Esophagus squamous epithelium (tissue), 4 donors: Measurements from ENCODE around the gene BCL11B.

Source experiments
- POLR2A ChIP-seq, 4 donors: fragments of 450-650 bp; IDR thresholded peaks; one replicate each; pipeline ENCODE4 v1.6.1; 2017; ENCODE audit warnings: antibody characterized with exemption in 4 of 4, mild to moderate bottlenecking in 4 of 4, moderate library complexity in 3 of 4
- TF ChIP-seq, protein P1 (sequence below), 6 experiments: fragments of 450-650 bp in 4 of 6; fragments of 200-600 bp in 2 of 6; sonication (generic) in 2 of 6; IDR thresholded peaks; one replicate each; pipeline ENCODE4 v1.5.1; 2016 to 2019; ENCODE audit warnings: antibody characterized with exemption in 6 of 6, mild to moderate bottlenecking in 4 of 6, moderate library complexity in 4 of 6

DNA sequence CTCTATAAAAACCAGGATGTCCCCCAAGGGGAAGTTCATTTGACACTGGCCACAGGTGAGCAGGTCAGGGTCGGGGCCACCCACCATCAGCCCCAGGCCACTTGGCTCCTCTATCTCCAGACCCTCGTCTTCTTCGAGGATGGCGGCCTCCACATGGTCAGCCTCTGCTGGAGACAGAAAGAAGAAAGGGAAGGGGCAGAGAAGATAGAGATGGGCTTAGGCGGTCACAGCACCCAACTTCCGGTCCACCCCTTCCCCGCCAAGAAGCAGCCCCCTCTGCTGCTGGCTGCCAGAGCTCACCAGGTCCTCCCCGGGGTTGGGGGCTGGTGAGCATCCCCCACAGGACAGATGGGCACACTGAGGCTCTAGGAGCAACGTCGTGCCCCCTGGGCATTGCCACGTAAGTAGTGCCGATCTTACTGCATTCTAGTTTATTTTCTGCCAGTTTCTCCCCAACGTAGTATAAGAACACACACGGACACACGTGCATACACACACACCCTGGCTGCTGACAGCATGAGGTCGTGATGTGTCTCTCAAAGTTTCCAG lies 14.2 kb downstream of the BCL11B start:
- TF ChIP-seq, protein P1, sequence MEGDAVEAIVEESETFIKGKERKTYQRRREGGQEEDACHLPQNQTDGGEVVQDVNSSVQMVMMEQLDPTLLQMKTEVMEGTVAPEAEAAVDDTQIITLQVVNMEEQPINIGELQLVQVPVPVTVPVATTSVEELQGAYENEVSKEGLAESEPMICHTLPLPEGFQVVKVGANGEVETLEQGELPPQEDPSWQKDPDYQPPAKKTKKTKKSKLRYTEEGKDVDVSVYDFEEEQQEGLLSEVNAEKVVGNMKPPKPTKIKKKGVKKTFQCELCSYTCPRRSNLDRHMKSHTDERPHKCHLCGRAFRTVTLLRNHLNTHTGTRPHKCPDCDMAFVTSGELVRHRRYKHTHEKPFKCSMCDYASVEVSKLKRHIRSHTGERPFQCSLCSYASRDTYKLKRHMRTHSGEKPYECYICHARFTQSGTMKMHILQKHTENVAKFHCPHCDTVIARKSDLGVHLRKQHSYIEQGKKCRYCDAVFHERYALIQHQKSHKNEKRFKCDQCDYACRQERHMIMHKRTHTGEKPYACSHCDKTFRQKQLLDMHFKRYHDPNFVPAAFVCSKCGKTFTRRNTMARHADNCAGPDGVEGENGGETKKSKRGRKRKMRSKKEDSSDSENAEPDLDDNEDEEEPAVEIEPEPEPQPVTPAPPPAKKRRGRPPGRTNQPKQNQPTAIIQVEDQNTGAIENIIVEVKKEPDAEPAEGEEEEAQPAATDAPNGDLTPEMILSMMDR (IDR thresholded peaks at IDR 0.05) = no peak
- TF ChIP-seq POLR2A (IDR thresholded peaks at IDR 0.05) = no peak
